ENCODE data around the gene RNU5B-1.

RNU5B-1 gene

GRCh38 chr15:65331811-65332210 lies 27.3 kb downstream of the RNU5B-1 start:
- H3K4me3 ChIP-seq (ENCODE audit: low read depth, low read length): no peak overlapping the region
- no peak for DNase-seq (ENCODE audit: low read depth)
- TF ChIP-seq CTCF (IDR thresholded peaks at IDR 0.05; ENCODE audit: insufficient read depth, low read depth, low read length, missing control alignments): no peak

GRCh38 chr15:65332391-65333147 lies 28.1 kb downstream of the RNU5B-1 start:
- DNase-seq (ENCODE audit: low read depth): no peak
- H3K4me3 ChIP-seq (ENCODE audit: low read depth, low read length): no peak overlapping the region
- TF ChIP-seq CTCF (IDR thresholded peaks at IDR 0.05; ENCODE audit: insufficient read depth, low read depth, low read length, missing control alignments): no peak

GRCh38 chr15:65333148-65333820 lies 28.8 kb downstream of the RNU5B-1 start:
- no peak for DNase-seq (ENCODE audit: low read depth)
- TF ChIP-seq CTCF (IDR thresholded peaks at IDR 0.05; ENCODE audit: insufficient read depth, low read depth, low read length, missing control alignments): no peak
- H3K4me3 ChIP-seq (ENCODE audit: low read depth, low read length): no peak overlapping the region

- no peak overlapping the region for H3K4me3 ChIP-seq (ENCODE audit: low read depth, low read length)
- TF ChIP-seq CTCF (IDR thresholded peaks at IDR 0.05; ENCODE audit: insufficient read depth, low read depth, low read length, missing control alignments): no peak
- DNase-seq (ENCODE audit: low read depth): no peak
These were observed 29.4 kb downstream of the RNU5B-1 start for GRCh38 chr15:65333856-65334255.

GRCh38 chr15:65334586-65335231 lies 30.2 kb downstream of the RNU5B-1 start:
- H3K4me3 ChIP-seq (ENCODE audit: low read depth, low read length): no peak overlapping the region
- no peak for TF ChIP-seq CTCF (IDR thresholded peaks at IDR 0.05; ENCODE audit: insufficient read depth, low read depth, low read length, missing control alignments)
- no peak for DNase-seq (ENCODE audit: low read depth)

GRCh38 chr15:65335278-65336055 lies 31.0 kb downstream of the RNU5B-1 start:
- DNase-seq (ENCODE audit: low read depth): no peak
- no peak overlapping the region for H3K4me3 ChIP-seq (ENCODE audit: low read depth, low read length)
- TF ChIP-seq CTCF (IDR thresholded peaks at IDR 0.05; ENCODE audit: insufficient read depth, low read depth, low read length, missing control alignments): no peak
